HCT116 (cell line): ENCODE measurements around the gene PLD6. TPM values are rescaled to one million over a fixed set of nuclear protein-coding genes. Genes with fewer than 3 reads are reported as not detected.

Experiments
- ATAC-seq: fragments of 200-7000 bp; cut with Tn5 transposase; 2 replicates; pipeline ENCODE4 v1.9.1; 2020; ENCODE audit warnings: mild to moderate bottlenecking, moderate library complexity
- BruUV-seq: library from RNA; stranded (reverse); fragments of 400-500 nt; replicated peaks from 2 replicates; lab custom pipeline; 2021; lab: Mats Ljungman, UMichigan
- CTCF ChIA-PET: fragments of 300-600 bp; sonication (Branson Sonifier 250); formaldehyde crosslinking; loops from one replicate; lab custom pipeline; 2021; ENCODE audit warnings: antibody characterized with exemption; lab: Charles Lee
- POLR2A ChIA-PET: fragments of 300-600, 350-600 bp; sonication (Branson Sonifier 250); formaldehyde crosslinking; loops from one replicate; lab custom pipeline; 2021; ENCODE audit warnings: antibody characterized with exemption; lab: Charles Lee
- RAD21 ChIA-PET, 2 experiments: fragments of 300-600 bp; sonication (Branson Sonifier 250); formaldehyde crosslinking; loops; one replicate each; lab custom pipeline; 2023; ENCODE audit warnings: low total read pairs in 2 of 2; ENCODE audit not compliant: uncharacterized antibody in 2 of 2, unreplicated experiment in 2 of 2, low non-redundant PET in 1 of 2; lab: Charles Lee
- DNase-seq: peaks from one replicate; pipeline ENCODE4 v3.0.0-alpha.2; 2010; ENCODE audit warnings: low read depth, low spot score
- H2AFZ ChIP-seq: fragments of 200-600 bp; shearing (Covaris generic), sonication (generic); 2 replicates; pipeline ENCODE4 v1.6.1; 2017; ENCODE audit warnings: low read depth, mixed run types, mixed read lengths, antibody characterized with exemption, low read length; ENCODE audit not compliant: poor library complexity, severe bottlenecking
- H3K27ac ChIP-seq: 2 replicates; pipeline ENCODE4 v1.5.1; 2012; ENCODE audit warnings: low read depth, low read length
- H3K27me3 ChIP-seq: fragments of 200-600 bp; sonication (generic); 2 replicates; pipeline ENCODE4 v1.6.1; 2016; ENCODE audit warnings: mixed run types, low read length, mixed read lengths; ENCODE audit not compliant: insufficient read depth
- H3K36me3 ChIP-seq, 2 experiments: fragments of 200-500 bp in 1 of 2; fragments of 200-600 bp in 1 of 2; sonication (Bioruptor generic) in 1 of 2; sonication (generic) in 1 of 2; 2 replicates each; pipeline versions ENCODE4 v1.5.1 to v1.6.1; 2014 to 2016; ENCODE audit warnings: low read length in 2 of 2, inconsistent platforms in 1 of 2, mixed read lengths in 1 of 2, mixed run types in 1 of 2; ENCODE audit not compliant: insufficient read depth in 2 of 2, control insufficient read depth in 1 of 2
- H3K4me1 ChIP-seq, 2 experiments: fragments of 200-600 bp in 1 of 2; sonication (generic) in 1 of 2; 2 replicates each; pipeline versions ENCODE4 v1.5.1 to v1.6.1; 2012 to 2017; ENCODE audit warnings: low read length in 2 of 2, inconsistent platforms in 1 of 2, mild to moderate bottlenecking in 1 of 2, mixed read lengths in 1 of 2, mixed run types in 1 of 2, moderate library complexity in 1 of 2; ENCODE audit not compliant: insufficient read depth in 2 of 2, control insufficient read depth in 1 of 2
- H3K4me2 ChIP-seq: fragments of 200-600 bp; sonication (generic); 2 replicates; pipeline ENCODE4 v1.6.1; 2017; ENCODE audit warnings: mixed run types, low read length, mixed read lengths
- H3K4me3 ChIP-seq, 2 experiments: fragments of 200-600 bp in 1 of 2; sonication (generic) in 1 of 2; replicated peaks in 1 of 2; 2 replicates each; pipeline ENCODE4 v1.5.1; 2011 to 2016; ENCODE audit warnings: low read length in 2 of 2, control low read depth in 1 of 2, low read depth in 1 of 2, mild to moderate bottlenecking in 1 of 2, mixed read lengths in 1 of 2, mixed run types in 1 of 2
- H3K79me2 ChIP-seq: fragments of 200-600 bp; sonication (generic); 2 replicates; pipeline ENCODE4 v1.6.1; 2017; ENCODE audit warnings: mild to moderate bottlenecking, mixed run types, low read length, moderate library complexity, mixed read lengths; ENCODE audit not compliant: insufficient read depth
- H3K9ac ChIP-seq: fragments of 200-600 bp; sonication (generic); 2 replicates; pipeline ENCODE4 v1.6.1; 2016; ENCODE audit warnings: low read length, mixed read lengths
- H3K9me2 ChIP-seq: fragments of 200-600 bp; sonication (generic), shearing (Covaris generic); 2 replicates; pipeline ENCODE4 v1.6.1; 2017; ENCODE audit warnings: mixed run types, mild to moderate bottlenecking, moderate library complexity; ENCODE audit not compliant: insufficient read depth
- H3K9me3 ChIP-seq, 2 experiments: fragments of 200-500 bp in 1 of 2; fragments of 200-600 bp in 1 of 2; sonication (Bioruptor generic) in 1 of 2; sonication (generic) in 1 of 2; 2 replicates each; pipeline ENCODE4 v1.6.1; 2014 to 2017; ENCODE audit warnings: low read length in 2 of 2, mixed read lengths in 2 of 2, inconsistent platforms in 1 of 2, low read depth in 1 of 2, mild to moderate bottlenecking in 1 of 2, mixed run types in 1 of 2, moderate library complexity in 1 of 2; ENCODE audit not compliant: control insufficient read depth in 1 of 2, insufficient read depth in 1 of 2
- H4K20me1 ChIP-seq: fragments of 200-600 bp; sonication (generic), shearing (Covaris generic); 2 replicates; pipeline ENCODE4 v1.6.1; 2017; ENCODE audit warnings: mixed run types, mild to moderate bottlenecking, moderate library complexity; ENCODE audit not compliant: insufficient read depth
- CEBPB ChIP-seq: IDR thresholded peaks from 2 replicates; pipeline ENCODE4 v1.6.1; 2012; ENCODE audit warnings: low read depth
- CTCF ChIP-seq, 3 experiments: fragments of 200-600 bp in 1 of 3; sonication (generic) in 1 of 3; IDR thresholded peaks in 2 of 3; conservative IDR thresholded peaks in 1 of 3; 2 replicates each; pipeline ENCODE4 v1.5.1; 2012 to 2017; ENCODE audit warnings: low read depth in 2 of 3, low read length in 2 of 3, antibody characterized with exemption in 1 of 3, borderline replicate concordance in 1 of 3, control low read depth in 1 of 3, mild to moderate bottlenecking in 1 of 3, mixed read lengths in 1 of 3, mixed run types in 1 of 3, moderate library complexity in 1 of 3; ENCODE audit not compliant: insufficient read depth in 1 of 3
- EGR1 ChIP-seq: IDR thresholded peaks from 2 replicates; pipeline ENCODE4 v1.6.1; 2012; ENCODE audit warnings: low read depth
- ELF1 ChIP-seq: IDR thresholded peaks from 2 replicates; pipeline ENCODE4 v1.6.1; 2012; ENCODE audit warnings: low read depth, borderline replicate concordance
- EZH2 ChIP-seq: fragments of 200-600 bp; sonication (generic); IDR thresholded peaks from 2 replicates; pipeline ENCODE4 v1.6.1; 2017; ENCODE audit warnings: antibody characterized with exemption, mixed run types
- EZH2phosphoT487 ChIP-seq: fragments of 200-600 bp; IDR thresholded peaks from 2 replicates; pipeline ENCODE4 v1.6.1; 2018; ENCODE audit warnings: antibody characterized with exemption, borderline replicate concordance
- FOSL1 ChIP-seq: IDR thresholded peaks from 2 replicates; pipeline ENCODE4 v1.6.1; 2012; ENCODE audit warnings: low read depth
- MAX ChIP-seq: IDR thresholded peaks from 2 replicates; pipeline ENCODE4 v1.6.1; 2012
- POLR2A ChIP-seq: IDR thresholded peaks from 2 replicates; pipeline ENCODE4 v1.7.0; 2011; ENCODE audit warnings: borderline replicate concordance; ENCODE audit not compliant: insufficient read depth, insufficient read length; ENCODE audit errors: extremely low read depth
- POLR2AphosphoS5 ChIP-seq: IDR thresholded peaks from 2 replicates; pipeline ENCODE4 v1.6.1; 2011; ENCODE audit warnings: mild to moderate bottlenecking, low read depth, low read length, moderate library complexity
- SIN3A ChIP-seq: IDR thresholded peaks from 2 replicates; pipeline ENCODE4 v1.6.1; 2012; ENCODE audit warnings: low read depth
- SP1 ChIP-seq: IDR thresholded peaks from 2 replicates; pipeline ENCODE4 v1.6.1; 2012; ENCODE audit warnings: low read depth
- TCF7L2 ChIP-seq: IDR thresholded peaks from 2 replicates; pipeline ENCODE4 v1.7.0; 2011; ENCODE audit warnings: borderline replicate concordance, inconsistent platforms; ENCODE audit not compliant: insufficient read depth, insufficient read length; ENCODE audit errors: extremely low read depth
- ZFX ChIP-seq: fragments of 450-650 bp; IDR thresholded peaks from 2 replicates; pipeline ENCODE4 v1.6.1; 2017
- ZNF274 ChIP-seq: fragments of 200-500 bp; sonication (Bioruptor generic); IDR thresholded peaks from 2 replicates; pipeline ENCODE4 v1.6.1; 2014; ENCODE audit warnings: mild to moderate bottlenecking, low read depth, low read length, inconsistent platforms
- intact Hi-C: fragments of 100-400 bp; cut with micrococcal nuclease; formaldehyde crosslinking; loops from 2 replicates; pipeline ENCODE4 v1.10.0; 2022
- total RNA-seq: library from RNA; stranded (reverse); gene quantifications from one replicate; pipeline ENCODE4 v1.2.1, GENCODE V29; 2021; ENCODE audit not compliant: unreplicated experiment

The PLD6 gene
- total RNA-seq, 1 experiment from 2014 or later = 15.6 TPM

DNA sequence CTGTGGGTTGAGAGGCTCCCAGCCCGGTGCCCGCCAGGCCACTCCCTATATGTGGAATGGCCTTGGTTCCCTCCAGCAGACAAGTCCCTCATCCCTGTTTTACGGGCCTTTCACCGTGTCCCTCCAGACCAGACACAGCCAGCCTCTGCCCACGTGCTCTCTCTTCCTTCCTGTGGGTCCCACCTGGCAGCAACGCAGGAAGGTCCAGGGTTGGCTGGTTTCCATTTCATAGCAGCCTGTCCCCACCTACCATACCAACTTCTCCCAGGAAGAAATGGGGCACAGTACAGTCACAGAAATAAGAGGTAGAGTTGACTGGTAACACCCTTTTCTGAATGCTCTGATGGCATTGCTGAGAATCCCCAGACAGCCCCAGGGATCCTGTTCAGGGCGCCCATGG lies 34.9 kb downstream of the PLD6 start:
- no peaks in the 10 kb centered on the region for H3K79me2 ChIP-seq
- TF ChIP-seq ZNF274 = no peak
- TF ChIP-seq ZFX = no peak
- TF ChIP-seq SP1 = no peak
- no peak overlapping the region for H3K9ac ChIP-seq
- no peak for DNase-seq
- no peaks in the 10 kb centered on the region for H3K9me3 ChIP-seq
- no peaks in the 10 kb centered on the region for H3K4me1 ChIP-seq
- no peaks in the 10 kb centered on the region for H3K27me3 ChIP-seq
- no peak overlapping the region for H2AFZ ChIP-seq
- ATAC-seq = no peak
- H3K36me3 ChIP-seq = peaks cover 34 to 46% of the 10 kb centered on the region in 2 experiments; a peak in 3 of 4 replicates
- ChIA-PET RAD21 (no interaction called here), POLR2A (no interaction called here), CTCF (no interaction called here)
- H3K4me3 ChIP-seq = no peak overlapping the region
- intact Hi-C loops = no loop called here
- BruUV-seq = no TSS peak
- H4K20me1 ChIP-seq = no peaks in the 10 kb centered on the region
- H3K9me2 ChIP-seq = no peaks in the 10 kb centered on the region
- no peak overlapping the region for H3K4me2 ChIP-seq
- H3K27ac ChIP-seq = no peak overlapping the region

DNA sequence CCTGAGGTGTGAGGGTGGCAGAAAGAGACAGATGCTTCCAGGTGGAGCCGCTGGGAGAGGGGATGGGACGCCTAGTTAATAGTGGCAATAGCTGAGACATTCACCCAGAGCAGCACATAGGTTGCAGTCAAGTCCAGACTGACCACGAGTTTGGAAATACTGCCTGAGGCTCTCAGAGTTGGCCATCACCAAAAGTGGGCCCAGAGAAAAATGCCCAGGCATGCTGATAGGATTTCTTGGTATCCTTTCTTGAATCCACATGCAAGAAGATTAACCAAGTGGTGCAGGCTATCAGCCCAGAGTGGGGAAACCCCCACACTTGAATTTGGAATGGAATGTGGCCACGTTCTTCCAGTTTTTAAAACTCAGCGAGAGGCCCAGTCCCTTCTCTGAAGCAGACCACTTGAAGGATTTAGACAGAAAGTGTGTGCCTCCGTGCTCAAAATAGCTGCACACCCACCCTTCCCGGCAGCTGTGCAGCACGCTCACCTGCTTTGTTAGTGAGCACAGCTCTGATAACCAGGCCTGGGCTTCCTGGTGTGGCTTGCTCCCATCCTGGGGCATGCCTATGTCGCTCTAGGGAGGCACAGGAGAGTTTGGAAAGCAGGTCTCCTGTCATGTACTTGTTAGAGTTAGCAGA lies 35.7 kb downstream of the PLD6 start:
- H3K9me2 ChIP-seq = no peaks in the 10 kb centered on the region
- H3K9me3 ChIP-seq = no peaks in the 10 kb centered on the region
- no peaks in the 10 kb centered on the region for H3K27me3 ChIP-seq
- no peak overlapping the region for H3K4me3 ChIP-seq
- intact Hi-C loops = no loop called here
- H3K79me2 ChIP-seq = no peaks in the 10 kb centered on the region
- no peak overlapping the region for H2AFZ ChIP-seq
- ChIA-PET RAD21 (no interaction called here), CTCF (no interaction called here), POLR2A (no interaction called here)
- no peak overlapping the region for H3K4me2 ChIP-seq
- no peaks in the 10 kb centered on the region for H4K20me1 ChIP-seq
- BruUV-seq = no TSS peak
- peaks cover 35 to 45% of the 10 kb centered on the region in 2 experiments; a peak in 3 of 4 replicates for H3K36me3 ChIP-seq
- no peak overlapping the region for H3K9ac ChIP-seq
- H3K4me1 ChIP-seq = no peaks in the 10 kb centered on the region
- ATAC-seq (no peak), DNase-seq (no peak)
- TF ChIP-seq EZH2 = no peak
- no peak for TF ChIP-seq SIN3A
- no peak for TF ChIP-seq ZNF274
- TF ChIP-seq CTCF (IDR thresholded peaks at IDR 0.05 in 2 of 3, conservative IDR thresholded peaks at IDR 0.05 in 1 of 3; ENCODE audit: borderline replicate concordance in 1 of 3, insufficient read depth in 1 of 3, low read depth in 2 of 3, low read length in 2 of 3) = no peak
- no peak for TF ChIP-seq EZH2phosphoT487
- no peak for TF ChIP-seq FOSL1
- no peak for TF ChIP-seq TCF7L2
- no peak for TF ChIP-seq ELF1
- no peak for TF ChIP-seq POLR2AphosphoS5
- TF ChIP-seq SP1 = no peak
- no peak for TF ChIP-seq EGR1
- no peak for TF ChIP-seq CEBPB
- no peak for TF ChIP-seq POLR2A
- TF ChIP-seq MAX = no peak
- TF ChIP-seq, all 23 proteins: peak for 0
- no peak overlapping the region for H3K27ac ChIP-seq
